GM23338 (cell line): ENCODE measurements around the gene MYG1. TPM values are rescaled to one million over a fixed set of nuclear protein-coding genes. Genes with fewer than 3 reads are reported as not detected.

ENCODE experiments used
- ATAC-seq: fragments of 200-7000 bp; cut with Tn5 transposase; 3 replicates; pipeline ENCODE4 v1.9.1; 2020
- DNase-seq: peaks from one replicate; pipeline ENCODE4 v3.0.0-alpha.2; 2015; ENCODE audit warnings: low spot score
- H2AFZ ChIP-seq: fragments of 200-600 bp; sonication (generic); 2 replicates; pipeline ENCODE4 v1.8.0; 2016; ENCODE audit warnings: antibody characterized with exemption, mild to moderate bottlenecking, moderate library complexity
- H3F3A ChIP-seq: fragments of 200-600 bp; sonication (generic); replicated peaks from 2 replicates; pipeline ENCODE4 v1.8.0; 2017; ENCODE audit warnings: antibody characterized with exemption, mixed run types, low read depth
- H3K27ac ChIP-seq: fragments of 200-600 bp; sonication (generic); 2 replicates; pipeline ENCODE4 v1.6.1; 2016; ENCODE audit warnings: low read depth
- H3K27me3 ChIP-seq: fragments of 200-600 bp; sonication (generic); 2 replicates; pipeline ENCODE4 v1.8.0; 2016; ENCODE audit warnings: mild to moderate bottlenecking, mixed run types, moderate library complexity; ENCODE audit not compliant: insufficient read depth
- H3K36me3 ChIP-seq: fragments of 200-600 bp; sonication (generic); 2 replicates; pipeline ENCODE4 v1.8.0; 2016; ENCODE audit warnings: mild to moderate bottlenecking; ENCODE audit not compliant: insufficient read depth
- H3K4me1 ChIP-seq: fragments of 200-600 bp; sonication (generic); 2 replicates; pipeline ENCODE4 v1.8.0; 2016; ENCODE audit warnings: mild to moderate bottlenecking, moderate library complexity; ENCODE audit not compliant: insufficient read depth
- H3K4me2 ChIP-seq: fragments of 200-600 bp; sonication (generic); 2 replicates; pipeline ENCODE4 v1.7.1; 2017; ENCODE audit warnings: mixed run types
- H3K4me3 ChIP-seq: fragments of 200-600 bp; sonication (generic); 2 replicates; pipeline ENCODE4 v1.6.1; 2016; ENCODE audit warnings: mixed run types
- H3K79me2 ChIP-seq: fragments of 200-600 bp; sonication (generic); replicated peaks from 2 replicates; pipeline ENCODE4 v1.8.0; 2017; ENCODE audit warnings: mild to moderate bottlenecking; ENCODE audit not compliant: insufficient read depth
- H3K9me2 ChIP-seq: fragments of 200-600 bp; sonication (generic); 2 replicates; pipeline ENCODE4 v1.8.0; 2017; ENCODE audit not compliant: insufficient read depth
- H4K20me1 ChIP-seq: fragments of 200-600 bp; sonication (generic); replicated peaks from 2 replicates; pipeline ENCODE4 v1.8.0; 2017; ENCODE audit warnings: mild to moderate bottlenecking; ENCODE audit not compliant: insufficient read depth
- H3K27ac Mint-ChIP-seq: 2 replicates; pipeline ENCODE4 v1.8.0; 2020; ENCODE audit warnings: inconsistent platforms, mild to moderate bottlenecking, moderate library complexity, mixed read lengths
- H3K27me3 Mint-ChIP-seq: 3 replicates; pipeline ENCODE4 v1.8.0; 2022; ENCODE audit warnings: low read depth, mild to moderate bottlenecking, moderate library complexity, mixed read lengths, inconsistent platforms; ENCODE audit not compliant: insufficient read depth, poor library complexity
- H3K36me3 Mint-ChIP-seq: 3 replicates; pipeline ENCODE4 v1.8.0; 2021; ENCODE audit warnings: low read depth, mild to moderate bottlenecking, inconsistent platforms, moderate library complexity, mixed read lengths
- H3K4me1 Mint-ChIP-seq: 3 replicates; pipeline ENCODE4 v1.8.0; 2020; ENCODE audit warnings: mild to moderate bottlenecking, inconsistent platforms, mixed read lengths
- H3K4me3 Mint-ChIP-seq: 3 replicates; pipeline ENCODE4 v1.8.0; 2021; ENCODE audit warnings: moderate library complexity, mild to moderate bottlenecking, inconsistent platforms, mixed read lengths
- H3K9me3 Mint-ChIP-seq: 3 replicates; pipeline ENCODE4 v1.8.0; 2020; ENCODE audit warnings: moderate library complexity, mild to moderate bottlenecking, inconsistent platforms, mixed read lengths
- CREB1 ChIP-seq: fragments of 250-450 bp; sonication (Bioruptor Pico); IDR thresholded peaks from 2 replicates; pipeline ENCODE4 v1.5.0; 2020; ENCODE audit warnings: low read depth, mild to moderate bottlenecking, moderate library complexity
- EZH2 ChIP-seq: fragments of 200-600 bp; sonication (generic); IDR thresholded peaks from one replicate; pipeline ENCODE4 v1.8.0; 2017; ENCODE audit warnings: antibody characterized with exemption, mild to moderate bottlenecking, low read depth; ENCODE audit not compliant: unreplicated experiment
- EZH2phosphoT487 ChIP-seq: fragments of 200-600 bp; sonication (generic); IDR thresholded peaks from one replicate; pipeline ENCODE4 v1.8.1; 2018; ENCODE audit warnings: antibody characterized with exemption; ENCODE audit not compliant: unreplicated experiment
- JUNB ChIP-seq: IDR thresholded peaks from one replicate; pipeline ENCODE4 v1.6.1; 2016; ENCODE audit warnings: antibody characterized with exemption; ENCODE audit not compliant: unreplicated experiment
- POLR2AphosphoS5 ChIP-seq: IDR thresholded peaks from 2 replicates; pipeline ENCODE4 v1.6.1; 2016; ENCODE audit warnings: antibody characterized with exemption, low read depth
- STAT1 ChIP-seq: IDR thresholded peaks from one replicate; pipeline ENCODE4 v1.6.1; 2016; ENCODE audit warnings: antibody characterized with exemption; ENCODE audit not compliant: unreplicated experiment
- ZNF114 ChIP-seq: fragments of 250-450 bp; sonication (Bioruptor Pico); IDR thresholded peaks from 2 replicates; pipeline ENCODE4 v1.5.0; 2020; ENCODE audit warnings: mild to moderate bottlenecking, moderate library complexity
- long read RNA-seq: library from polyadenylated mRNA; unstranded; transcript quantifications from one replicate; pipeline ENCODE4 v2.0.0, GENCODE V29; 2020; ENCODE audit not compliant: unreplicated experiment
- polyA plus RNA-seq: library from polyadenylated mRNA; unstranded; fragments of >200 nt; fragmentation: Nextera tagmentation; extraction: Ambion mirVana; gene quantifications from 2 replicates; pipeline ENCODE4 v1.2.1, GENCODE V29; 2016
- total RNA-seq: library from RNA; depleted of rRNA; stranded (reverse); fragments of >200 nt; shearing (Covaris generic); gene quantifications from 2 replicates; pipeline ENCODE4 v1.2.3, GENCODE V29; 2014; rRNA removed
- TF ChIP-seq, protein P1 (sequence below), 2 experiments: fragments of 200-600 bp in 1 of 2; sonication (generic) in 1 of 2; conservative IDR thresholded peaks; 2 replicates each; pipeline versions ENCODE4 v1.5.1 to v1.6.1; 2016 to 2017; ENCODE audit warnings: antibody characterized with exemption in 2 of 2, low read depth in 2 of 2, mild to moderate bottlenecking in 2 of 2, moderate library complexity in 1 of 2
- TF ChIP-seq, protein P2 (sequence below): IDR thresholded peaks from 2 replicates; pipeline ENCODE4 v1.6.1; 2016; ENCODE audit warnings: antibody characterized with exemption
- TF ChIP-seq, protein P3 (sequence below): IDR thresholded peaks from one replicate; pipeline ENCODE4 v1.6.1; 2018; ENCODE audit warnings: antibody characterized with exemption; ENCODE audit not compliant: unreplicated experiment
- TF ChIP-seq, protein P4 (sequence below): fragments of 250-450 bp; sonication (Bioruptor Pico); IDR thresholded peaks from 2 replicates; pipeline ENCODE4 v1.5.0; 2020; ENCODE audit warnings: mild to moderate bottlenecking, moderate library complexity

MYG1 gene, protein sequence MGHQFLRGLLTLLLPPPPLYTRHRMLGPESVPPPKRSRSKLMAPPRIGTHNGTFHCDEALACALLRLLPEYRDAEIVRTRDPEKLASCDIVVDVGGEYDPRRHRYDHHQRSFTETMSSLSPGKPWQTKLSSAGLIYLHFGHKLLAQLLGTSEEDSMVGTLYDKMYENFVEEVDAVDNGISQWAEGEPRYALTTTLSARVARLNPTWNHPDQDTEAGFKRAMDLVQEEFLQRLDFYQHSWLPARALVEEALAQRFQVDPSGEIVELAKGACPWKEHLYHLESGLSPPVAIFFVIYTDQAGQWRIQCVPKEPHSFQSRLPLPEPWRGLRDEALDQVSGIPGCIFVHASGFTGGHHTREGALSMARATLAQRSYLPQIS
- 65.0 and 66.5 TPM in 2 replicates for total RNA-seq
- 94.2 and 100.0 TPM in 2 replicates for polyA plus RNA-seq
- long read RNA-seq, transcript C12orf10-201 (7 exons, 1,192 nt) = major isoform, 101 of 110 reads
- long read RNA-seq, partial matches to known transcripts = 1 of 110 reads
- long read RNA-seq, other reads (novel, unspliced or antisense) = 2 of 110 reads

DNA sequence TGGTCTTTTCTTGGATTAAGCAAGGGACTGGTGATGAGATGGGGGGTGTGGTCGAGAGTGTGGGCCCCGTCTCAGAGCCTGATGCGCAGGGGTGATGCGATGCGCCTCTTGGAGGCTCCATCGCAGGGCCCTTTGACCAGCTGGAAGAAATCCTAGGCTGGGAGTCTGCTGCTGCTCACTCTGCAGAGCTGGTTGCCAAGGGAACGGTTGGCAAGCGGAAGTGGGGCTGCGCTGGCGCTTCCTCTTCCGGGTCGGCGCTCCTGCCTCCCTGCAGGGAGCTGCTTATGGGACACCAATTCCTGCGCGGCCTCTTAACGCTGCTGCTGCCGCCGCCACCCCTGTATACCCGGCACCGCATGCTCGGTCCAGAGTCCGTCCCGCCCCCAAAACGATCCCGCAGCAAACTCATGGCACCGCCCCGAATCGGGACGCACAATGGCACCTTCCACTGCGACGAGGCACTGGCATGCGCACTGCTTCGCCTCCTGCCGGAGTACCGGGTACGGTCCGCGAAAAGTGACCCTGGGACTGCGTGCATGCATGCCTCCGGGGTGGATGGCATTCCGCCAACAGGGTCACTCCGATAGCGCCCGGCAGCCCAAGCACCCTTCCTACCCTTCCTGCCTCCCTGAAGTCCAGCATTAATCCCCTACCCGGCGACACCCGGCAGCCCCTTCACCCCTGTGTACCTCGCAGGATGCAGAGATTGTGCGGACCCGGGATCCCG is at the start of gene MYG1:
MYG1 (plus strand) TSS at position 242 of the 727 bp plus-strand sequence; CDS start at position 285, 43 bp downstream.
- DNase-seq (peak; percentile 98), ATAC-seq (peak; percentile 85)
- Mint-ChIP-seq H3K9me3 (no peaks in the 10 kb centered on the region; the same call in 2 of the 3 replicates), H3K36me3 (peaks cover 52% of the 10 kb centered on the region), H3K4me1 (peaks cover 25% of the 10 kb centered on the region), H3K27ac (peak within 1 kb of the TSS; percentile 90), H3K27me3 (peaks cover 10% of the 10 kb centered on the region), H3K4me3 (peak within 1 kb of the TSS; percentile 89)
- TF ChIP-seq EZH2 (no peak), STAT1 (no peak), POLR2AphosphoS5 (peak; percentile 81), CREB1 (CRISPR knock-in tag) (no peak), ZNF114 (CRISPR knock-in tag) (no peak), EZH2phosphoT487 (no peak), JUNB (no peak)
- TF ChIP-seq, protein P1, sequence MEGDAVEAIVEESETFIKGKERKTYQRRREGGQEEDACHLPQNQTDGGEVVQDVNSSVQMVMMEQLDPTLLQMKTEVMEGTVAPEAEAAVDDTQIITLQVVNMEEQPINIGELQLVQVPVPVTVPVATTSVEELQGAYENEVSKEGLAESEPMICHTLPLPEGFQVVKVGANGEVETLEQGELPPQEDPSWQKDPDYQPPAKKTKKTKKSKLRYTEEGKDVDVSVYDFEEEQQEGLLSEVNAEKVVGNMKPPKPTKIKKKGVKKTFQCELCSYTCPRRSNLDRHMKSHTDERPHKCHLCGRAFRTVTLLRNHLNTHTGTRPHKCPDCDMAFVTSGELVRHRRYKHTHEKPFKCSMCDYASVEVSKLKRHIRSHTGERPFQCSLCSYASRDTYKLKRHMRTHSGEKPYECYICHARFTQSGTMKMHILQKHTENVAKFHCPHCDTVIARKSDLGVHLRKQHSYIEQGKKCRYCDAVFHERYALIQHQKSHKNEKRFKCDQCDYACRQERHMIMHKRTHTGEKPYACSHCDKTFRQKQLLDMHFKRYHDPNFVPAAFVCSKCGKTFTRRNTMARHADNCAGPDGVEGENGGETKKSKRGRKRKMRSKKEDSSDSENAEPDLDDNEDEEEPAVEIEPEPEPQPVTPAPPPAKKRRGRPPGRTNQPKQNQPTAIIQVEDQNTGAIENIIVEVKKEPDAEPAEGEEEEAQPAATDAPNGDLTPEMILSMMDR (conservative IDR thresholded peaks at IDR 0.05; ENCODE audit: low read depth in 2 of 2) = peak in 1 of 2 experiments; percentile 14; a peak in 1 of 4 replicates
- TF ChIP-seq, protein P2, sequence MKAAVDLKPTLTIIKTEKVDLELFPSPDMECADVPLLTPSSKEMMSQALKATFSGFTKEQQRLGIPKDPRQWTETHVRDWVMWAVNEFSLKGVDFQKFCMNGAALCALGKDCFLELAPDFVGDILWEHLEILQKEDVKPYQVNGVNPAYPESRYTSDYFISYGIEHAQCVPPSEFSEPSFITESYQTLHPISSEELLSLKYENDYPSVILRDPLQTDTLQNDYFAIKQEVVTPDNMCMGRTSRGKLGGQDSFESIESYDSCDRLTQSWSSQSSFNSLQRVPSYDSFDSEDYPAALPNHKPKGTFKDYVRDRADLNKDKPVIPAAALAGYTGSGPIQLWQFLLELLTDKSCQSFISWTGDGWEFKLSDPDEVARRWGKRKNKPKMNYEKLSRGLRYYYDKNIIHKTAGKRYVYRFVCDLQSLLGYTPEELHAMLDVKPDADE = peak; percentile 82
- TF ChIP-seq, protein P3, sequence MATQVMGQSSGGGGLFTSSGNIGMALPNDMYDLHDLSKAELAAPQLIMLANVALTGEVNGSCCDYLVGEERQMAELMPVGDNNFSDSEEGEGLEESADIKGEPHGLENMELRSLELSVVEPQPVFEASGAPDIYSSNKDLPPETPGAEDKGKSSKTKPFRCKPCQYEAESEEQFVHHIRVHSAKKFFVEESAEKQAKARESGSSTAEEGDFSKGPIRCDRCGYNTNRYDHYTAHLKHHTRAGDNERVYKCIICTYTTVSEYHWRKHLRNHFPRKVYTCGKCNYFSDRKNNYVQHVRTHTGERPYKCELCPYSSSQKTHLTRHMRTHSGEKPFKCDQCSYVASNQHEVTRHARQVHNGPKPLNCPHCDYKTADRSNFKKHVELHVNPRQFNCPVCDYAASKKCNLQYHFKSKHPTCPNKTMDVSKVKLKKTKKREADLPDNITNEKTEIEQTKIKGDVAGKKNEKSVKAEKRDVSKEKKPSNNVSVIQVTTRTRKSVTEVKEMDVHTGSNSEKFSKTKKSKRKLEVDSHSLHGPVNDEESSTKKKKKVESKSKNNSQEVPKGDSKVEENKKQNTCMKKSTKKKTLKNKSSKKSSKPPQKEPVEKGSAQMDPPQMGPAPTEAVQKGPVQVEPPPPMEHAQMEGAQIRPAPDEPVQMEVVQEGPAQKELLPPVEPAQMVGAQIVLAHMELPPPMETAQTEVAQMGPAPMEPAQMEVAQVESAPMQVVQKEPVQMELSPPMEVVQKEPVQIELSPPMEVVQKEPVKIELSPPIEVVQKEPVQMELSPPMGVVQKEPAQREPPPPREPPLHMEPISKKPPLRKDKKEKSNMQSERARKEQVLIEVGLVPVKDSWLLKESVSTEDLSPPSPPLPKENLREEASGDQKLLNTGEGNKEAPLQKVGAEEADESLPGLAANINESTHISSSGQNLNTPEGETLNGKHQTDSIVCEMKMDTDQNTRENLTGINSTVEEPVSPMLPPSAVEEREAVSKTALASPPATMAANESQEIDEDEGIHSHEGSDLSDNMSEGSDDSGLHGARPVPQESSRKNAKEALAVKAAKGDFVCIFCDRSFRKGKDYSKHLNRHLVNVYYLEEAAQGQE = no peak
- TF ChIP-seq, protein P4, sequence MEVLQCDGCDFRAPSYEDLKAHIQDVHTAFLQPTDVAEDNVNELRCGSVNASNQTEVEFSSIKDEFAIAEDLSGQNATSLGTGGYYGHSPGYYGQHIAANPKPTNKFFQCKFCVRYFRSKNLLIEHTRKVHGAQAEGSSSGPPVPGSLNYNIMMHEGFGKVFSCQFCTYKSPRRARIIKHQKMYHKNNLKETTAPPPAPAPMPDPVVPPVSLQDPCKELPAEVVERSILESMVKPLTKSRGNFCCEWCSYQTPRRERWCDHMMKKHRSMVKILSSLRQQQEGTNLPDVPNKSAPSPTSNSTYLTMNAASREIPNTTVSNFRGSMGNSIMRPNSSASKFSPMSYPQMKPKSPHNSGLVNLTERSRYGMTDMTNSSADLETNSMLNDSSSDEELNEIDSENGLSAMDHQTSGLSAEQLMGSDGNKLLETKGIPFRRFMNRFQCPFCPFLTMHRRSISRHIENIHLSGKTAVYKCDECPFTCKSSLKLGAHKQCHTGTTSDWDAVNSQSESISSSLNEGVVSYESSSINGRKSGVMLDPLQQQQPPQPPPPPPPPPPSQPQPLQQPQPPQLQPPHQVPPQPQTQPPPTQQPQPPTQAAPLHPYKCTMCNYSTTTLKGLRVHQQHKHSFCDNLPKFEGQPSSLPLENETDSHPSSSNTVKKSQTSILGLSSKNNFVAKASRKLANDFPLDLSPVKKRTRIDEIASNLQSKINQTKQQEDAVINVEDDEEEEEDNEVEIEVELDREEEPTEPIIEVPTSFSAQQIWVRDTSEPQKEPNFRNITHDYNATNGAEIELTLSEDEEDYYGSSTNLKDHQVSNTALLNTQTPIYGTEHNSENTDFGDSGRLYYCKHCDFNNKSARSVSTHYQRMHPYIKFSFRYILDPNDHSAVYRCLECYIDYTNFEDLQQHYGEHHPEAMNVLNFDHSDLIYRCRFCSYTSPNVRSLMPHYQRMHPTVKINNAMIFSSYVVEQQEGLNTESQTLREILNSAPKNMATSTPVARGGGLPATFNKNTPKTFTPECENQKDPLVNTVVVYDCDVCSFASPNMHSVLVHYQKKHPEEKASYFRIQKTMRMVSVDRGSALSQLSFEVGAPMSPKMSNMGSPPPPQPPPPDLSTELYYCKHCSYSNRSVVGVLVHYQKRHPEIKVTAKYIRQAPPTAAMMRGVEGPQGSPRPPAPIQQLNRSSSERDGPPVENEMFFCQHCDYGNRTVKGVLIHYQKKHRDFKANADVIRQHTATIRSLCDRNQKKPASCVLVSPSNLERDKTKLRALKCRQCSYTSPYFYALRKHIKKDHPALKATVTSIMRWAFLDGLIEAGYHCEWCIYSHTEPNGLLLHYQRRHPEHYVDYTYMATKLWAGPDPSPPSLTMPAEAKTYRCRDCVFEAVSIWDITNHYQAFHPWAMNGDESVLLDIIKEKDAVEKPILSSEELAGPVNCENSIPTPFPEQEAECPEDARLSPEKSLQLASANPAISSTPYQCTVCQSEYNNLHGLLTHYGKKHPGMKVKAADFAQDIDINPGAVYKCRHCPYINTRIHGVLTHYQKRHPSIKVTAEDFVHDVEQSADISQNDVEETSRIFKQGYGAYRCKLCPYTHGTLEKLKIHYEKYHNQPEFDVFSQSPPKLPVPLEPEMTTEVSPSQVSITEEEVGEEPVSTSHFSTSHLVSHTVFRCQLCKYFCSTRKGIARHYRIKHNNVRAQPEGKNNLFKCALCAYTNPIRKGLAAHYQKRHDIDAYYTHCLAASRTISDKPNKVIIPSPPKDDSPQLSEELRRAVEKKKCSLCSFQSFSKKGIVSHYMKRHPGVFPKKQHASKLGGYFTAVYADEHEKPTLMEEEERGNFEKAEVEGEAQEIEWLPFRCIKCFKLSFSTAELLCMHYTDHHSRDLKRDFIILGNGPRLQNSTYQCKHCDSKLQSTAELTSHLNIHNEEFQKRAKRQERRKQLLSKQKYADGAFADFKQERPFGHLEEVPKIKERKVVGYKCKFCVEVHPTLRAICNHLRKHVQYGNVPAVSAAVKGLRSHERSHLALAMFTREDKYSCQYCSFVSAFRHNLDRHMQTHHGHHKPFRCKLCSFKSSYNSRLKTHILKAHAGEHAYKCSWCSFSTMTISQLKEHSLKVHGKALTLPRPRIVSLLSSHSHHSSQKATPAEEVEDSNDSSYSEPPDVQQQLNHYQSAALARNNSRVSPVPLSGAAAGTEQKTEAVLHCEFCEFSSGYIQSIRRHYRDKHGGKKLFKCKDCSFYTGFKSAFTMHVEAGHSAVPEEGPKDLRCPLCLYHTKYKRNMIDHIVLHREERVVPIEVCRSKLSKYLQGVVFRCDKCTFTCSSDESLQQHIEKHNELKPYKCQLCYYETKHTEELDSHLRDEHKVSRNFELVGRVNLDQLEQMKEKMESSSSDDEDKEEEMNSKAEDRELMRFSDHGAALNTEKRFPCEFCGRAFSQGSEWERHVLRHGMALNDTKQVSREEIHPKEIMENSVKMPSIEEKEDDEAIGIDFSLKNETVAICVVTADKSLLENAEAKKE = no peak
- Histone ChIP-seq H3K9me2 (no peaks in the 10 kb centered on the region), H3F3A (peaks cover 46% of the 10 kb centered on the region), H4K20me1 (no peaks in the 10 kb centered on the region; the same call in 1 of the 2 replicates), H3K4me3 (peak within 1 kb of the TSS; percentile 97), H3K36me3 (peaks cover 12% of the 10 kb centered on the region; the same call in 1 of the 2 replicates), H3K4me1 (peaks cover 14% of the 10 kb centered on the region; the same call in 1 of the 2 replicates), H3K27me3 (no peaks in the 10 kb centered on the region), H3K27ac (peak within 1 kb of the TSS; percentile 83), H3K79me2 (peaks cover 38% of the 10 kb centered on the region), H3K4me2 (peak within 1 kb of the TSS; percentile 99), H2AFZ (peak within 1 kb of the TSS; percentile 96)
